ENCODE measurements around the gene GTF3A. TPM values are rescaled to one million over a fixed set of nuclear protein-coding genes. Genes with fewer than 3 reads are reported as not detected.

GTF3A gene
- 254 TPM for polyA plus RNA-seq (2013)

GRCh38 chr13:27424246-27425157 lies at the start of gene GTF3A:
GTF3A (plus strand) TSS chr13:27424619.
- no peaks in the 10 kb centered on the region for H3K27me3 ChIP-seq (replicated peaks in 2 of 5; ENCODE audit: control insufficient read depth in 4 of 5, insufficient read depth in 5 of 5, low read length in 4 of 5)
- peak within 1 kb of the TSS; percentile 77 to 85 for H3K27ac ChIP-seq (ENCODE audit: insufficient read depth in 1 of 2, low read depth in 1 of 2, low read length in 2 of 2, poor library complexity in 1 of 2, severe bottlenecking in 2 of 2)
- ChIA-PET POLR2A (interaction anchor here (0.5 to 4.0 kb wide), 5 partner anchors 15 to 63 kb away, joined by 3 to 29 read pairs (median 3); partner anchors contain the start of gene MTIF3), CTCF (interaction anchor here (0.5 to 5.8 kb wide), 7 partner anchors 11 to 31 kb away, joined by 3 to 56 read pairs (median 18); partner anchors contain the start of gene MTIF3)
- H3K4me1 ChIP-seq (ENCODE audit: control extremely low read depth in 1 of 4, control insufficient read depth in 4 of 4, insufficient read depth in 4 of 4, low read length in 3 of 4) = peaks cover 32 to 58% (median 46%) of the 10 kb centered on the region in 4 experiments
- no peaks in the 10 kb centered on the region for H3K9me3 ChIP-seq (ENCODE audit: control extremely low read depth in 1 of 5, control insufficient read depth in 4 of 5, insufficient read depth in 2 of 5, low read depth in 1 of 5, low read length in 4 of 5)
- H3K4me3 ChIP-seq (ENCODE audit: control insufficient read depth in 1 of 7, extremely low read depth in 1 of 7, insufficient read depth in 4 of 7, low read depth in 2 of 7, low read length in 6 of 7) = peak within 1 kb of the TSS; percentile 33 to 93 (median 80)
- peak; percentile 84 to 92 (median 90) for DNase-seq
- WGBS (ENCODE audit: insufficient coverage) = under 1% methylated on average over 35 of the region's 85 CpGs
- peaks cover 5 to 26% (median 16%) of the 10 kb centered on the region in 4 experiments for H3K36me3 ChIP-seq (ENCODE audit: control insufficient read depth in 4 of 4, insufficient read depth in 4 of 4, low read length in 3 of 4)

- ChIA-PET CTCF (interaction anchor here (0.8 to 9.9 kb wide), 22 partner anchors 10 to 611 kb away, joined by 3 to 132 read pairs (median 4); partner anchors contain the start of gene POLR1D), POLR2A (no interaction called here)
- H3K9me3 ChIP-seq (ENCODE audit: control extremely low read depth in 1 of 5, control insufficient read depth in 4 of 5, insufficient read depth in 2 of 5, low read depth in 1 of 5, low read length in 4 of 5) = peaks cover 0 to 4% (median 0%) of the 10 kb centered on the region in 5 experiments
- peaks cover 0 to 15% (median 11%) of the 10 kb centered on the region in 5 experiments for H3K27me3 ChIP-seq (replicated peaks in 2 of 5; ENCODE audit: control insufficient read depth in 4 of 5, insufficient read depth in 5 of 5, low read length in 4 of 5)
- no peak overlapping the region for H3K4me3 ChIP-seq (ENCODE audit: control insufficient read depth in 1 of 7, extremely low read depth in 1 of 7, insufficient read depth in 4 of 7, low read depth in 2 of 7, low read length in 6 of 7)
- WGBS (ENCODE audit: insufficient coverage) = 0% methylated on average over 2 of the region's 7 CpGs
- H3K27ac ChIP-seq (ENCODE audit: insufficient read depth in 1 of 2, low read depth in 1 of 2, low read length in 2 of 2, poor library complexity in 1 of 2, severe bottlenecking in 2 of 2) = no peak overlapping the region
- DNase-seq = peak; percentile 83 to 89 (median 85)
- H3K4me1 ChIP-seq (ENCODE audit: control extremely low read depth in 1 of 4, control insufficient read depth in 4 of 4, insufficient read depth in 4 of 4, low read length in 3 of 4) = peaks cover 0 to 1% (median 0%) of the 10 kb centered on the region in 4 experiments
- H3K36me3 ChIP-seq (ENCODE audit: control insufficient read depth in 4 of 4, insufficient read depth in 4 of 4, low read length in 3 of 4) = no peaks in the 10 kb centered on the region
Measured at GRCh38 chr13:27374650-27375049, 49.8 kb upstream of the GTF3A start.

GRCh38 chr13:27375686-27376326 lies 48.6 kb upstream of the GTF3A start:
- peaks cover 0 to 15% (median 11%) of the 10 kb centered on the region in 5 experiments for H3K27me3 ChIP-seq (replicated peaks in 2 of 5; ENCODE audit: control insufficient read depth in 4 of 5, insufficient read depth in 5 of 5, low read length in 4 of 5)
- ChIA-PET CTCF (interaction anchor here (0.5 to 9.9 kb wide), 15 partner anchors 13 to 611 kb away, joined by 3 to 132 read pairs (median 3); no protein-coding TSS in a partner anchor), POLR2A (no interaction called here)
- H3K36me3 ChIP-seq (ENCODE audit: control insufficient read depth in 4 of 4, insufficient read depth in 4 of 4, low read length in 3 of 4) = no peaks in the 10 kb centered on the region
- H3K9me3 ChIP-seq (ENCODE audit: control extremely low read depth in 1 of 5, control insufficient read depth in 4 of 5, insufficient read depth in 2 of 5, low read depth in 1 of 5, low read length in 4 of 5) = peaks cover 0 to under 1% (median 0%) of the 10 kb centered on the region in 5 experiments
- H3K27ac ChIP-seq (ENCODE audit: insufficient read depth in 1 of 2, low read depth in 1 of 2, low read length in 2 of 2, poor library complexity in 1 of 2, severe bottlenecking in 2 of 2) = no peak overlapping the region
- WGBS (ENCODE audit: insufficient coverage) = 60% methylated on average over 10 of the region's 15 CpGs
- peak; percentile 50 to 66 (median 59) for DNase-seq
- peaks cover 0 to 11% (median 7%) of the 10 kb centered on the region in 4 experiments for H3K4me1 ChIP-seq (ENCODE audit: control extremely low read depth in 1 of 4, control insufficient read depth in 4 of 4, insufficient read depth in 4 of 4, low read length in 3 of 4)
- no peak overlapping the region for H3K4me3 ChIP-seq (ENCODE audit: control insufficient read depth in 1 of 7, extremely low read depth in 1 of 7, insufficient read depth in 4 of 7, low read depth in 2 of 7, low read length in 6 of 7)

GRCh38 chr13:27379126-27379525 lies 45.3 kb upstream of the GTF3A start:
- 92% methylated on average over 2 of the region's 4 CpGs for WGBS (ENCODE audit: insufficient coverage)
- H3K27me3 ChIP-seq (replicated peaks in 2 of 5; ENCODE audit: control insufficient read depth in 4 of 5, insufficient read depth in 5 of 5, low read length in 4 of 5) = no peaks in the 10 kb centered on the region
- H3K4me3 ChIP-seq (ENCODE audit: control insufficient read depth in 1 of 7, extremely low read depth in 1 of 7, insufficient read depth in 4 of 7, low read depth in 2 of 7, low read length in 6 of 7) = no peak overlapping the region
- no peak for DNase-seq
- ChIA-PET POLR2A (no interaction called here), CTCF (interaction anchor here (0.9 to 9.9 kb wide), 13 partner anchors 16 to 607 kb away, joined by 3 to 132 read pairs (median 4); no protein-coding TSS in a partner anchor)
- peaks cover 0 to 11% (median 7%) of the 10 kb centered on the region in 4 experiments for H3K4me1 ChIP-seq (ENCODE audit: control extremely low read depth in 1 of 4, control insufficient read depth in 4 of 4, insufficient read depth in 4 of 4, low read length in 3 of 4)
- no peak overlapping the region for H3K27ac ChIP-seq (ENCODE audit: insufficient read depth in 1 of 2, low read depth in 1 of 2, low read length in 2 of 2, poor library complexity in 1 of 2, severe bottlenecking in 2 of 2)
- no peaks in the 10 kb centered on the region for H3K36me3 ChIP-seq (ENCODE audit: control insufficient read depth in 4 of 4, insufficient read depth in 4 of 4, low read length in 3 of 4)
- H3K9me3 ChIP-seq (ENCODE audit: control extremely low read depth in 1 of 5, control insufficient read depth in 4 of 5, insufficient read depth in 2 of 5, low read depth in 1 of 5, low read length in 4 of 5) = no peaks in the 10 kb centered on the region

GRCh38 chr13:27379694-27380641 lies 44.5 kb upstream of the GTF3A start:
- H3K27ac ChIP-seq (ENCODE audit: insufficient read depth in 1 of 2, low read depth in 1 of 2, low read length in 2 of 2, poor library complexity in 1 of 2, severe bottlenecking in 2 of 2) = no peak overlapping the region
- POLR2A ChIA-PET = interaction anchor here (0.6 kb wide), 1 partner anchor 388 kb away, joined by 3 read pairs; no protein-coding TSS in a partner anchor
- peak; percentile 69 to 82 (median 80) for DNase-seq
- no peaks in the 10 kb centered on the region for H3K9me3 ChIP-seq (ENCODE audit: control extremely low read depth in 1 of 5, control insufficient read depth in 4 of 5, insufficient read depth in 2 of 5, low read depth in 1 of 5, low read length in 4 of 5)
- H3K36me3 ChIP-seq (ENCODE audit: control insufficient read depth in 4 of 4, insufficient read depth in 4 of 4, low read length in 3 of 4) = no peaks in the 10 kb centered on the region
- H3K4me1 ChIP-seq (ENCODE audit: control extremely low read depth in 1 of 4, control insufficient read depth in 4 of 4, insufficient read depth in 4 of 4, low read length in 3 of 4) = peaks cover 0 to 11% (median 7%) of the 10 kb centered on the region in 4 experiments
- CTCF ChIA-PET = interaction anchor here (0.9 to 9.9 kb wide), 16 partner anchors 8 to 606 kb away, joined by 3 to 132 read pairs (median 4); no protein-coding TSS in a partner anchor
- no peaks in the 10 kb centered on the region for H3K27me3 ChIP-seq (replicated peaks in 2 of 5; ENCODE audit: control insufficient read depth in 4 of 5, insufficient read depth in 5 of 5, low read length in 4 of 5)
- 33% methylated on average over 9 of the region's 14 CpGs for WGBS (ENCODE audit: insufficient coverage)
- peak overlapping the region in 2 of 7 experiments; percentile 37 to 42 for H3K4me3 ChIP-seq (ENCODE audit: control insufficient read depth in 1 of 7, extremely low read depth in 1 of 7, insufficient read depth in 4 of 7, low read depth in 2 of 7, low read length in 6 of 7)

GRCh38 chr13:27381601-27382000 lies 42.8 kb upstream of the GTF3A start:
- Histone ChIP-seq H3K36me3 (ENCODE audit: control insufficient read depth in 4 of 4, insufficient read depth in 4 of 4, low read length in 3 of 4) (no peaks in the 10 kb centered on the region), H3K27me3 (replicated peaks in 2 of 5; ENCODE audit: control insufficient read depth in 4 of 5, insufficient read depth in 5 of 5, low read length in 4 of 5) (no peaks in the 10 kb centered on the region), H3K27ac (ENCODE audit: insufficient read depth in 1 of 2, low read depth in 1 of 2, low read length in 2 of 2, poor library complexity in 1 of 2, severe bottlenecking in 2 of 2) (no peak overlapping the region), H3K4me3 (ENCODE audit: control insufficient read depth in 1 of 7, extremely low read depth in 1 of 7, insufficient read depth in 4 of 7, low read depth in 2 of 7, low read length in 6 of 7) (no peak overlapping the region), H3K4me1 (ENCODE audit: control extremely low read depth in 1 of 4, control insufficient read depth in 4 of 4, insufficient read depth in 4 of 4, low read length in 3 of 4) (peaks cover 0 to 11% (median 7%) of the 10 kb centered on the region in 4 experiments), H3K9me3 (ENCODE audit: control extremely low read depth in 1 of 5, control insufficient read depth in 4 of 5, insufficient read depth in 2 of 5, low read depth in 1 of 5, low read length in 4 of 5) (no peaks in the 10 kb centered on the region)
- CTCF ChIA-PET = interaction anchor here (1.0 to 4.2 kb wide), 4 partner anchors 8 to 446 kb away, joined by 3 to 34 read pairs (median 3); no protein-coding TSS in a partner anchor
- POLR2A ChIA-PET = no interaction called here
- 98% methylated on average over 11 of the region's 17 CpGs for WGBS (ENCODE audit: insufficient coverage)
- no peak for DNase-seq

Measured in common myeloid progenitor, CD34-positive (primary cell).